HG03064 (cell line): ENCODE results near the gene KLHL7.
"Not testable (repeated sequence)": the region's sequence is repeated elsewhere in the genome, so short reads cannot be mapped to it uniquely, and the experiment has no call there.

Source experiments
- ATAC-seq: cut with Tn5 transposase; IDR thresholded peaks from one replicate; pipeline ENCODE4 v1.9.1; 2021; ENCODE audit warnings: low read depth; ENCODE audit not compliant: unreplicated experiment

The KLHL7 gene

GRCh38 chr7:23168111-23168885, 62.7 kb downstream of the KLHL7 start:
- no peak for ATAC-seq

GRCh38 chr7:23175938-23176337, 70.4 kb downstream of the KLHL7 start:
- ATAC-seq, result no peak

DNA sequence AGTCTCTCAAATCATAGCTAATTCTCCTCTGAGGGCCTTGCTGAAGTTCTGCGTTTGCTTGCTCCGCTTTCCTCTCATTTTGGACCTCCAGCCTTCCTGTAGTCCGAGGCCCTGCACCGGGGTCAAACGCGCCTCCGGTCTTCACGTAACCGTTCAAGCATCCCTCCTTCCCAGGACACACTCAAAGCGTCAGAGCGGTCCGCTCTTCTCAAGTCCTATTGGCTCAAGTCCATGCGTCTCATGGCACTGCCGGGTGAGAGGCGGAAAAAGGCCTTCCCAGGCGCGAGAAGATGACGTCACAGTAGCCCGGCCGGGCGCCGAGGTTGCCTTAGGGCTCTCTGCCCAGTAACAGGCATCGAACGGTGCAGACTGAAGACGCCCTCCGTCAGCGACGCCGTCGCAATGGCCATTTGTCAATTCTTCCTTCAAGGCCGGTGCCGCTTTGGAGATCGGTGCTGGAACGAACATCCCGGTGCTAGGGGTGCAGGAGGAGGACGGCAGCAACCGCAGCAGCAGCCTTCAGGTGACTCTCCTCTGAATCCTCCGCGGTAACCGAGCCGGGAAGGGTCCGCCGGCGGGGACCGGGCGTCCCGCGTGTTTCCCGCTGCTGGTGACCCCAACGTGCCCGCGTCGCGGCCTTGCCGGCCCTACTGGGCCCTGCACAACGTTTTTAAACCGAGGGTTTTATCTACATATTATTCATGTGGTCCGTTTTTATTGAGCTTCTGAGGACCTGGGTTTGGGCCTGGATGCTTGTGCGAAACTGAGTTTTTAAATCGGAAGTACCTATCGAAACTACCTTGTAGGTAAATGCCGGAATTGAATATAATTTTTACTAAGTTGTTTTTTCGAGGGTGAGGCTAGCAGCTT, 76.3 kb downstream of the KLHL7 start, which contains the start of gene NUP42:
NUP42 (plus strand) TSS at position 365 of the 870 bp plus-strand sequence; CDS start at position 403, 38 bp downstream.
- peak; percentile 95 for ATAC-seq

- ATAC-seq, result no peak
These were observed 77.9 kb downstream of the KLHL7 start for GRCh38 chr7:23183279-23184012.

DNA sequence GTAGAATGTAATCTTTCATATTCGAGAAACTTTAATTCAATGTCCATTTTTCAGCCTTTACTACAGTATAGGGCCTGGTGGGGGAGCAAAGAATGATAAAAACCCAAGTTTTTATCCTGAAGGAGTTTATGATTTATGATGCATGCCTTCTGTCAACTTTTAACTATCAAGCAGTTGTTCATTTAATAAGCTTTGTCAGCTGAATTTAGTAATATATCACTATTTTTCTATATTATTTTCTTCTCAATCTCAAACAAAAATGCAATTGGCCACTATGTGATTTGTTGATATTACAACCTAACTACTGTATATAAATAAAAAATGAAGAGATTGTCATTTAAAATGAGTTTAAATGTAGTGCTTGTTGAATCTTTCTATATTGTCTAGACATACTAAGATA, 78.7 kb downstream of the KLHL7 start:
- no peak for ATAC-seq

- ATAC-seq, result no peak
These were observed 79.2 kb downstream of the KLHL7 start for GRCh38 chr7:23184709-23185359.

DNA sequence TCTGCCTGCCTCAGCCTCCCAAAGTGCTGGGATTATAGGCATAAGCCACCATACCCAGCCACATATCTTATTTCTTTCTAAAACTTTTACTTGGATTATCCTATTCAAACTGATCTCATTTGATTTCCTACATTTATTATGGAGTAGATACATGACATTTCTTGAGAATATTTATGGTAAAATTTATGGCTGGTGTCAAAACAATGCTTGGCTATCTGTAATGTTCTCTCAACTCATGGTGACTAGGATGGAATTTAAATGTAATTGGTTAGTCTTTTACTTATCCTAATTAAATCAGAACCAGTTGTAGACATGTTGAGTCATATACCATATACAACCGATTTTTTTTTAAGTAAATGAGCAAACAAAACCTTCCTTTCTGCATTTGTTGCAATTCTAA, 80.4 kb downstream of the KLHL7 start:
- ATAC-seq, result no peak

GRCh38 chr7:23191022-23191421, 85.4 kb downstream of the KLHL7 start:
- ATAC-seq, result no peak

- not testable (repeated sequence) for ATAC-seq
These were observed 88.2 kb downstream of the KLHL7 start for GRCh38 chr7:23193650-23194227.

DNA sequence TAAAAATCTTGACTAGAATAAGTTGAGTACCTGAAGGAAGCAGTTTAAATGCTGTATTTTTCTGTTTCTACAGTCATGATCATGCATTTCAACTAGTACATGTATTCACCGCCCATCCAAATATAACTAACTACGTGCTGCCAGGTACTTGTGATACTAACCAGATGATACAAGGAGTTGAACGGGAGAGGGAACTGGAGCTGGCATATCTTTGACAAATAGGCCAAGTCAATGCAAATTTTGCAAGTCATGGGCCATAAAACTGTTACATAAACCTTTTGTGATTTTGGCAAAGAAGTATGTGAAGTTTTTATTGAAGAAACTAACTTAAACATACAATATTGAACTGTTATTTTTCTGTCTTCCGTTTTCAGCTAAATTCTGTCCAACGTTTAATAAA, 90.7 kb downstream of the KLHL7 start:
- no peak for ATAC-seq

DNA sequence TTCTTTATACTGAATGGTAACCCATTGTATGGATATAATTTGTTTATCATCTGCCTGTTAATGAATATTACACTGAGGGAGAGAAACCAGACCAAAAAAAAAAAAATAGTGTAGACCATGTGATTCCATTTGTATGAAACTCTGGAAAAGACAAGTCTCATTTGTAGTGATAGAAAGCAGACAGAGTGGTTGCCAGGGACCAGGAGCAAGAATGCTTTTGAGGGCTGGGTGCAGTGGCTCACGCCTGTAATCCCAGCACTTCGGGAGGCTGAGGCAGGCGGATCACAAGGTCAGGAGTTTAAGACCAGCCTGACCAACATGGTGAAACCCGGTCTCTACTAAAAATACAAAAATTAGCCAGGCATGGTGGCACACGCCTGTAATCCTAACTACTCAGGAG, 92.2 kb downstream of the KLHL7 start:
- not testable (repeated sequence) for ATAC-seq

- ATAC-seq, result no peak
These were observed 94.7 kb downstream of the KLHL7 start for GRCh38 chr7:23200331-23200730.

DNA sequence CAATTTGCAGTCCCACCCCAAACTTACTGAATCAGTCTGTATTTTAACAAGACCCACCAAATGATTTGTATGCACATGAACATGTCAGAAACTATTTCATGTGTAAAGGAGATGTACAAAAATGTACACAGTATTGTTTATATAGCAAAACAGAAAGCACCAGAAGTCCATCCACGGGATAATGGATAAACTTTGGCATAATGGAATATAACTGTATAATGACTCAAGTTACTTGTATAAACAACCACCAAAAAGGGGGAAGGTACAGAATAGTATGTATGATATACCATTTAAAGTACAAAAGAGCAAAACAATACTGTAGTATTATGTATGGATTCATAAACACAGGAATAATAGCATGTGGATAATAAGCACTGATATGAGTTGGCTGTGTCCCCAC, 98.7 kb downstream of the KLHL7 start:
- no peak for ATAC-seq

GRCh38 chr7:23205577-23205908, 100.0 kb downstream of the KLHL7 start:
- no peak for ATAC-seq

DNA sequence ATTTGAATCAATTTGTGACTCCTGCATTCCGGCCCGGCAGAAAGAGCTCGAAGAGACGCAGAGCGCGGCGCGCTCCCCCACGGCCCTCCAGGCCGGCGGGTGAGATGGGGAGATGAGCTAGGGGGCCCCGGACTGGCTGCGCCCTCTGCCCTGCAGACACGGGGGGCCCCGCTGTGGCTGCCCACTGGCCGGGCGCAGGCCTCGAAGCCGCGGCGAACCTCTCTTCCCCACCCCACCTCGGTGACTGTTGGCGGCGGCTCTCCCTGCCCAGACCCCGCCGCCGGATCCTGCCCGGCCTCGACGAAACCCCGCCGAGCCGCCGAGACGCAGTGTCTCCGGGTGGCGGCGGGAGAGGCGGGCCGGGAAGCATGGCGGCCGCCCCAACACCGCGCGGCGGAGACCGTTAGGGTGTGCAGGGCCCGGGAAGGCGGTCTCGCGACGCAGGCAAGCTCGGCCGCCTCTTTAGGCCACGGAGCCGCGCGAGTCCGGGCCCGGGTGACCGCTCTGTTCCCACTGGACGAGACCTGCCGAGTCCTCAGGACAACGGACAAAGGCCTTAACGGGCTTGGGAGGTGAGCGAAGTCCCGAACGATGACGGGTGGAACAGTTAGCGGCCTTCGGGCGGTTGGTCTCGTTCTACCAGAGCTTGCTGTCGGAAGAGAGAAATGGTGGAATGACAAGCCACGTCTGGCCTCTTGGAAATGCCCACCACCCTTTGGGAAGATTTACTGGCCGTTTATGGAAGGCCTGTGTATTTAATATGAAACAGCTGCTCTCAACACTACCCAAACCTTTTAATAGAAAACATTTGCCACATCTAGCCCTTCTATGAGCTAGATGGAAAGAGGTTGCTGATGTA, 100.6 kb downstream of the KLHL7 start:
- no peak for ATAC-seq

DNA sequence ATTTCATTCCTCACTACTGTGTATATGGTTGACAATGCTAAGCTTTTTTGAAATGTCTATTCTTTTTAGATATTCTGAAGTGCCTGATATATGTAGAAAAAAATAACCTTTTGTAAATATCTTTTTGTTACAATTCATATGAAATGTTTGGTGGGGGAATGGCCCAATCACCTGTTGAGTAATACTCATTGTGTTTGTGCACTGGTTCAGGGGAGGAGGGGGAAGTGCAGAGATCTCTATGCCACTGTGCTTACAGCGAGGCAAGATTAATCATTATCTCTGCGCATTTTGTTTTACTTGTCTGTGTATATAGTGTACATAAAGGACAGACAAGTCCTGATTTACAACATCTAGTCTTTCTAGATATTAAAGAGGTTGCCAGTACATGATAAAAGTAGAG, 101.4 kb downstream of the KLHL7 start:
- ATAC-seq, result no peak

GRCh38 chr7:23207884-23208283, 102.3 kb downstream of the KLHL7 start:
- ATAC-seq, result no peak

- no peak for ATAC-seq
These were observed 102.7 kb downstream of the KLHL7 start for GRCh38 chr7:23208316-23208715.

DNA sequence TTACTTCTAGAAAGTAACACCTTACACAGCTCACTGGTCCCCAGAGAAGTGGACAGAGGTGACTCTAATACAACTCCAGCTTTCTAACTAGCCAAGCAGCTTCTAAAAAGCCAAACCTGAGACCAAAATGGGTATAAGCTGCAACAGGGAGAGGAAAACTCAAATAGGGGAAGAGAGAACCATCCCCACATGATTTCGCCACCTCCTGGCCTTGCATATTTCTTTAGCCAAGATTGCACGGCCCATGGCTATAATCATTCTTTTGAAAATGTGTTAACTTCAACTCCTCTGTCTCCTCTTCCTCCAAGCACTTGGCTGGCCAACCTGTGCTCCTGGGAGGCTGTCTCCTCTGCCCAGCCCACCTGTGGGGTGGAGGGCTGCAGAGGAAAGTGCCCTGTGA, 104.9 kb downstream of the KLHL7 start:
- ATAC-seq, result no peak
